ENCODE data around the gene DENND1A.

DENND1A gene

GRCh38 chr9:123597048-123597447 is 332.9 kb downstream of the DENND1A start:
- in situ Hi-C loops (cut with MboI; ENCODE audit: low sequenced_read_pairs), result no loop called here

GRCh38 chr9:123591283-123591682 is 338.6 kb downstream of the DENND1A start:
- in situ Hi-C loops (cut with MboI; ENCODE audit: low sequenced_read_pairs), result no loop called here

- in situ Hi-C loops (cut with MboI; ENCODE audit: low sequenced_read_pairs), result no loop called here
Observed at GRCh38 chr9:123590499-123590898, 339.4 kb downstream of the DENND1A start.

GRCh38 chr9:123589361-123590239 is 340.3 kb downstream of the DENND1A start:
- in situ Hi-C loops (cut with MboI; ENCODE audit: low sequenced_read_pairs), result no loop called here

- in situ Hi-C loops (cut with MboI; ENCODE audit: low sequenced_read_pairs), result no loop called here
Observed at GRCh38 chr9:123586275-123586674, 343.7 kb downstream of the DENND1A start.

- in situ Hi-C loops (cut with MboI; ENCODE audit: low sequenced_read_pairs), result no loop called here
Observed at GRCh38 chr9:123584202-123585176, 345.4 kb downstream of the DENND1A start.

GRCh38 chr9:123583646-123584045 is 346.3 kb downstream of the DENND1A start:
- in situ Hi-C loops (cut with MboI; ENCODE audit: low sequenced_read_pairs), result no loop called here

GRCh38 chr9:123571240-123571639 is 358.7 kb downstream of the DENND1A start:
- in situ Hi-C loops (cut with MboI; ENCODE audit: low sequenced_read_pairs), result no loop called here

- in situ Hi-C loops (cut with MboI; ENCODE audit: low sequenced_read_pairs), result no loop called here
Observed at GRCh38 chr9:123568691-123569688, 360.9 kb downstream of the DENND1A start.

- in situ Hi-C loops (cut with MboI; ENCODE audit: low sequenced_read_pairs), result no loop called here
Observed at GRCh38 chr9:123567013-123567412, 362.9 kb downstream of the DENND1A start.

- in situ Hi-C loops (cut with MboI; ENCODE audit: low sequenced_read_pairs), result no loop called here
Observed at GRCh38 chr9:123564652-123565051, 365.3 kb downstream of the DENND1A start.

- in situ Hi-C loops (cut with MboI; ENCODE audit: low sequenced_read_pairs), result no loop called here
Observed at GRCh38 chr9:123562844-123563346, 367.0 kb downstream of the DENND1A start.

GRCh38 chr9:123561046-123561445 is 368.9 kb downstream of the DENND1A start:
- in situ Hi-C loops (cut with MboI; ENCODE audit: low sequenced_read_pairs), result no loop called here

GRCh38 chr9:123556464-123557435 is 373.2 kb downstream of the DENND1A start:
- in situ Hi-C loops (cut with MboI; ENCODE audit: low sequenced_read_pairs), result no loop called here

- in situ Hi-C loops (cut with MboI; ENCODE audit: low sequenced_read_pairs), result no loop called here
Observed at GRCh38 chr9:123555646-123556045, 374.3 kb downstream of the DENND1A start.

GRCh38 chr9:123552530-123552929 is 377.4 kb downstream of the DENND1A start:
- in situ Hi-C loops (cut with MboI; ENCODE audit: low sequenced_read_pairs), result no loop called here

- in situ Hi-C loops (cut with MboI; ENCODE audit: low sequenced_read_pairs), result no loop called here
Observed at GRCh38 chr9:123551734-123552133, 378.2 kb downstream of the DENND1A start.

- in situ Hi-C loops (cut with MboI; ENCODE audit: low sequenced_read_pairs), result no loop called here
Observed at GRCh38 chr9:123550797-123551196, 379.1 kb downstream of the DENND1A start.

GRCh38 chr9:123550012-123550411 is 379.9 kb downstream of the DENND1A start:
- in situ Hi-C loops (cut with MboI; ENCODE audit: low sequenced_read_pairs), result no loop called here
